ENCODE data around the gene E2F7.

DNA sequence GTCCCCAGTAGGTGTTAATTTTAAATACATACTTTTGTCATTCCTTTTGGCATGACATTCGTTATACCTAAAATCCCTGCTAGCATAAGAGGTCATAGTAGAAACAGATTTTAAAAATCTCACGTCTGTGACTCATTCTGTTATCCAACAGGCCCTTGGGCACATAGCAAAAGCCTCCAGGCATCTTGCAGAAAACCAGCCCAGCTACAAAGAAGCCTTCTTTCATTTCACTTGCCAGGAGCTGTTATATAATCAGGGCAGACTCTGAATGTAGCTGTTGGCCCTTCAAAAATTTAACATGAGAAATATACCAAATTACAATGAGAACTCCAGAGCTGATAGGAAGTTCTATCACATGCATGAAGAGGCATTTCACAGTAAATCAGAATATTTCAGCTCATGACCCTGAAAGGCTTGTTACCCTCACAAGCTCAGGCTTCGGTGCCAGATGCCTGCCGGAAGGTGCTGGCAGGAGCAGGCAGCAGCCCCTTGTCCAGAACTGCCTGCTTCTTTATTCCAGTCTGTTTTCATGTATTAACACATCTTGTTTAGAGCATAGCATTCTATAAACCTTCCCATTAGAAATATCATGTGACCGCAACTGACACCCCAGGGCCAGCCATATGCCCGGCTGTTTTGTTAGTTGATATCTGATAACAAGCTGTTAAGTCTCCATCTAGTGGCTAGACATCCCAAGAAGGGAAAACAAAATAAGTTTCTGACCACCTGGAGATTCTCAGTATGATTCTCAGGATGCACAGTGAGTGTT is 17.8 kb downstream of the E2F7 start:
- TF ChIP-seq, protein P1, sequence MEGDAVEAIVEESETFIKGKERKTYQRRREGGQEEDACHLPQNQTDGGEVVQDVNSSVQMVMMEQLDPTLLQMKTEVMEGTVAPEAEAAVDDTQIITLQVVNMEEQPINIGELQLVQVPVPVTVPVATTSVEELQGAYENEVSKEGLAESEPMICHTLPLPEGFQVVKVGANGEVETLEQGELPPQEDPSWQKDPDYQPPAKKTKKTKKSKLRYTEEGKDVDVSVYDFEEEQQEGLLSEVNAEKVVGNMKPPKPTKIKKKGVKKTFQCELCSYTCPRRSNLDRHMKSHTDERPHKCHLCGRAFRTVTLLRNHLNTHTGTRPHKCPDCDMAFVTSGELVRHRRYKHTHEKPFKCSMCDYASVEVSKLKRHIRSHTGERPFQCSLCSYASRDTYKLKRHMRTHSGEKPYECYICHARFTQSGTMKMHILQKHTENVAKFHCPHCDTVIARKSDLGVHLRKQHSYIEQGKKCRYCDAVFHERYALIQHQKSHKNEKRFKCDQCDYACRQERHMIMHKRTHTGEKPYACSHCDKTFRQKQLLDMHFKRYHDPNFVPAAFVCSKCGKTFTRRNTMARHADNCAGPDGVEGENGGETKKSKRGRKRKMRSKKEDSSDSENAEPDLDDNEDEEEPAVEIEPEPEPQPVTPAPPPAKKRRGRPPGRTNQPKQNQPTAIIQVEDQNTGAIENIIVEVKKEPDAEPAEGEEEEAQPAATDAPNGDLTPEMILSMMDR (CRISPR knock-in tag; IDR thresholded peaks at IDR 0.05), result no peak
- TF ChIP-seq, protein P2, sequence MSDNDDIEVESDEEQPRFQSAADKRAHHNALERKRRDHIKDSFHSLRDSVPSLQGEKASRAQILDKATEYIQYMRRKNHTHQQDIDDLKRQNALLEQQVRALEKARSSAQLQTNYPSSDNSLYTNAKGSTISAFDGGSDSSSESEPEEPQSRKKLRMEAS (IDR thresholded peaks at IDR 0.05), result no peak
- no peak for TF ChIP-seq TBP (CRISPR knock-in tag; IDR thresholded peaks at IDR 0.05)
- TF ChIP-seq ZNF792 (CRISPR knock-in tag; IDR thresholded peaks at IDR 0.05), result no peak
- TF ChIP-seq, protein P3, sequence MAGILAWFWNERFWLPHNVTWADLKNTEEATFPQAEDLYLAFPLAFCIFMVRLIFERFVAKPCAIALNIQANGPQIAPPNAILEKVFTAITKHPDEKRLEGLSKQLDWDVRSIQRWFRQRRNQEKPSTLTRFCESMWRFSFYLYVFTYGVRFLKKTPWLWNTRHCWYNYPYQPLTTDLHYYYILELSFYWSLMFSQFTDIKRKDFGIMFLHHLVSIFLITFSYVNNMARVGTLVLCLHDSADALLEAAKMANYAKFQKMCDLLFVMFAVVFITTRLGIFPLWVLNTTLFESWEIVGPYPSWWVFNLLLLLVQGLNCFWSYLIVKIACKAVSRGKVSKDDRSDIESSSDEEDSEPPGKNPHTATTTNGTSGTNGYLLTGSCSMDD (CRISPR knock-in tag; IDR thresholded peaks at IDR 0.05), result no peak
- TF ChIP-seq, protein P4, sequence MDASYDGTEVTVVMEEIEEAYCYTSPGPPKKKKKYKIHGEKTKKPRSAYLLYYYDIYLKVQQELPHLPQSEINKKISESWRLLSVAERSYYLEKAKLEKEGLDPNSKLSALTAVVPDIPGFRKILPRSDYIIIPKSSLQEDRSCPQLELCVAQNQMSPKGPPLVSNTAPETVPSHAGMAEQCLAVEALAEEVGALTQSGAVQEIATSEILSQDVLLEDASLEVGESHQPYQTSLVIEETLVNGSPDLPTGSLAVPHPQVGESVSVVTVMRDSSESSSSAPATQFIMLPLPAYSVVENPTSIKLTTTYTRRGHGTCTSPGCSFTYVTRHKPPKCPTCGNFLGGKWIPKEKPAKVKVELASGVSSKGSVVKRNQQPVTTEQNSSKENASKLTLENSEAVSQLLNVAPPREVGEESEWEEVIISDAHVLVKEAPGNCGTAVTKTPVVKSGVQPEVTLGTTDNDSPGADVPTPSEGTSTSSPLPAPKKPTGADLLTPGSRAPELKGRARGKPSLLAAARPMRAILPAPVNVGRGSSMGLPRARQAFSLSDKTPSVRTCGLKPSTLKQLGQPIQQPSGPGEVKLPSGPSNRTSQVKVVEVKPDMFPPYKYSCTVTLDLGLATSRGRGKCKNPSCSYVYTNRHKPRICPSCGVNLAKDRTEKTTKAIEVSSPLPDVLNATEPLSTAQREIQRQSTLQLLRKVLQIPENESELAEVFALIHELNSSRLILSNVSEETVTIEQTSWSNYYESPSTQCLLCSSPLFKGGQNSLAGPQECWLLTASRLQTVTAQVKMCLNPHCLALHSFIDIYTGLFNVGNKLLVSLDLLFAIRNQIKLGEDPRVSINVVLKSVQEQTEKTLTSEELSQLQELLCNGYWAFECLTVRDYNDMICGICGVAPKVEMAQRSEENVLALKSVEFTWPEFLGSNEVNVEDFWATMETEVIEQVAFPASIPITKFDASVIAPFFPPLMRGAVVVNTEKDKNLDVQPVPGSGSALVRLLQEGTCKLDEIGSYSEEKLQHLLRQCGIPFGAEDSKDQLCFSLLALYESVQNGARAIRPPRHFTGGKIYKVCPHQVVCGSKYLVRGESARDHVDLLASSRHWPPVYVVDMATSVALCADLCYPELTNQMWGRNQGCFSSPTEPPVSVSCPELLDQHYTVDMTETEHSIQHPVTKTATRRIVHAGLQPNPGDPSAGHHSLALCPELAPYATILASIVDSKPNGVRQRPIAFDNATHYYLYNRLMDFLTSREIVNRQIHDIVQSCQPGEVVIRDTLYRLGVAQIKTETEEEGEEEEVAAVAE (CRISPR knock-in tag; IDR thresholded peaks at IDR 0.05; ENCODE audit: borderline replicate concordance), result no peak
- TF ChIP-seq, protein P5, sequence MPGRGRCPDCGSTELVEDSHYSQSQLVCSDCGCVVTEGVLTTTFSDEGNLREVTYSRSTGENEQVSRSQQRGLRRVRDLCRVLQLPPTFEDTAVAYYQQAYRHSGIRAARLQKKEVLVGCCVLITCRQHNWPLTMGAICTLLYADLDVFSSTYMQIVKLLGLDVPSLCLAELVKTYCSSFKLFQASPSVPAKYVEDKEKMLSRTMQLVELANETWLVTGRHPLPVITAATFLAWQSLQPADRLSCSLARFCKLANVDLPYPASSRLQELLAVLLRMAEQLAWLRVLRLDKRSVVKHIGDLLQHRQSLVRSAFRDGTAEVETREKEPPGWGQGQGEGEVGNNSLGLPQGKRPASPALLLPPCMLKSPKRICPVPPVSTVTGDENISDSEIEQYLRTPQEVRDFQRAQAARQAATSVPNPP (CRISPR knock-in tag; IDR thresholded peaks at IDR 0.05), result no peak
- no peak for TF ChIP-seq MAFK (conservative IDR thresholded peaks at IDR 0.05 in 1 of 2, IDR thresholded peaks at IDR 0.05 in 1 of 2; ENCODE audit: low read length in 2 of 2)
- no peak for TF ChIP-seq FOXK2 (IDR thresholded peaks at IDR 0.05)
- TF ChIP-seq, protein P6, sequence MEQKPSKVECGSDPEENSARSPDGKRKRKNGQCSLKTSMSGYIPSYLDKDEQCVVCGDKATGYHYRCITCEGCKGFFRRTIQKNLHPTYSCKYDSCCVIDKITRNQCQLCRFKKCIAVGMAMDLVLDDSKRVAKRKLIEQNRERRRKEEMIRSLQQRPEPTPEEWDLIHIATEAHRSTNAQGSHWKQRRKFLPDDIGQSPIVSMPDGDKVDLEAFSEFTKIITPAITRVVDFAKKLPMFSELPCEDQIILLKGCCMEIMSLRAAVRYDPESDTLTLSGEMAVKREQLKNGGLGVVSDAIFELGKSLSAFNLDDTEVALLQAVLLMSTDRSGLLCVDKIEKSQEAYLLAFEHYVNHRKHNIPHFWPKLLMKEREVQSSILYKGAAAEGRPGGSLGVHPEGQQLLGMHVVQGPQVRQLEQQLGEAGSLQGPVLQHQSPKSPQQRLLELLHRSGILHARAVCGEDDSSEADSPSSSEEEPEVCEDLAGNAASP (CRISPR knock-in tag; IDR thresholded peaks at IDR 0.05; ENCODE audit: borderline replicate concordance), result no peak
- TF ChIP-seq POLR2A (IDR thresholded peaks at IDR 0.05; ENCODE audit: insufficient read depth in 1 of 2, low read depth in 2 of 2, low read length in 2 of 2), result no peak
- no peak for TF ChIP-seq MLLT10 (CRISPR knock-in tag; IDR thresholded peaks at IDR 0.05)
- no peak for TF ChIP-seq JUNB (CRISPR knock-in tag; IDR thresholded peaks at IDR 0.05; ENCODE audit: borderline replicate concordance)
- TF ChIP-seq ZNF850 (CRISPR knock-in tag; conservative IDR thresholded peaks at IDR 0.05), result no peak
